AG09309 (cell line): ENCODE measurements around the gene CPVL.
A peak's percentile ranks its signal among the peaks of the same experiment; 100 is the strongest.

ENCODE experiments used
- DNase-seq: peaks from one replicate; pipeline ENCODE4 v3.0.0-alpha.2; 2010; ENCODE audit warnings: low read depth
- H3K4me3 ChIP-seq: 2 replicates; pipeline ENCODE4 v1.5.1; 2011; ENCODE audit warnings: mild to moderate bottlenecking, low read depth, low read length, moderate library complexity; ENCODE audit not compliant: control insufficient read depth
- TF ChIP-seq, protein P1 (sequence below): IDR thresholded peaks from 2 replicates; pipeline ENCODE4 v1.5.1; 2011; ENCODE audit warnings: mild to moderate bottlenecking, low read depth, low read length, inconsistent platforms; ENCODE audit not compliant: insufficient read depth, control insufficient read depth; ENCODE audit errors: missing control alignments

CPVL gene

DNA sequence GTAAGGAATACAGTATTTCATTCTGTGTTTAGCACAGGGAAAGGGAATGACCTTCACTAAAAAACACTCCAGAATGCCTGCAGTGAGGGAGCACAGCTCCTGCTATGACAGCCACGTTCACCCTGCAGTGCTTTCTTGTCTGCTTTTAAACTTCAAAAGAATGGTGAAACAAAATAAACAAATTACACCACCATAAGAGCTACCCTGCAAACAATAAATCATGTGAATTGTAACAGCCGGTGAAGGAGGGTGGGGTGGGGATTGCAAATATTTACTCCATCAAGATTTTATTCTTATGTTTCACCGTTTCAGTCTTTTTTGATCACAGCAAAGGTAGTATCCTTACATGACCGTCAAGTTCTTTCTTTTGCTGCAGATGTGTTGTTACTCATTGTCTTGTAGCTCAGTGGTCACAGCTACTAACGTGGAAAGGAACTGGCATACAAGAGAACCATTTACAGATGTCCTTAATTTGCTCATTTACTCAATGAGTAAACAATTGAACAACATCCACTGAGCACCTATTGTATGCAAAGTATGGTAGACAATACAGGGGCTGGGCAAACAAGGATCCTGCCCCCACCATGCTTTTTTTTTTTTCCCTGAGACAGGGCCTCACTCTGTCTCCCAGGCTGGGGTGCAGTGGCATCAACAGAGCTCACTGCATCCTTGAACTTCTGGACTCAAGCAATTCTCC lies 44.2 kb upstream of the CPVL start:
- H3K4me3 ChIP-seq = no peak overlapping the region
- TF ChIP-seq, protein P1, sequence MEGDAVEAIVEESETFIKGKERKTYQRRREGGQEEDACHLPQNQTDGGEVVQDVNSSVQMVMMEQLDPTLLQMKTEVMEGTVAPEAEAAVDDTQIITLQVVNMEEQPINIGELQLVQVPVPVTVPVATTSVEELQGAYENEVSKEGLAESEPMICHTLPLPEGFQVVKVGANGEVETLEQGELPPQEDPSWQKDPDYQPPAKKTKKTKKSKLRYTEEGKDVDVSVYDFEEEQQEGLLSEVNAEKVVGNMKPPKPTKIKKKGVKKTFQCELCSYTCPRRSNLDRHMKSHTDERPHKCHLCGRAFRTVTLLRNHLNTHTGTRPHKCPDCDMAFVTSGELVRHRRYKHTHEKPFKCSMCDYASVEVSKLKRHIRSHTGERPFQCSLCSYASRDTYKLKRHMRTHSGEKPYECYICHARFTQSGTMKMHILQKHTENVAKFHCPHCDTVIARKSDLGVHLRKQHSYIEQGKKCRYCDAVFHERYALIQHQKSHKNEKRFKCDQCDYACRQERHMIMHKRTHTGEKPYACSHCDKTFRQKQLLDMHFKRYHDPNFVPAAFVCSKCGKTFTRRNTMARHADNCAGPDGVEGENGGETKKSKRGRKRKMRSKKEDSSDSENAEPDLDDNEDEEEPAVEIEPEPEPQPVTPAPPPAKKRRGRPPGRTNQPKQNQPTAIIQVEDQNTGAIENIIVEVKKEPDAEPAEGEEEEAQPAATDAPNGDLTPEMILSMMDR = no peak
- DNase-seq = no peak

- no peak overlapping the region for H3K4me3 ChIP-seq
- DNase-seq = no peak
- TF ChIP-seq, protein P1 = peak; percentile 81
Observed at GRCh38 chr7:29189743-29190201, 43.4 kb upstream of the CPVL start.

DNA sequence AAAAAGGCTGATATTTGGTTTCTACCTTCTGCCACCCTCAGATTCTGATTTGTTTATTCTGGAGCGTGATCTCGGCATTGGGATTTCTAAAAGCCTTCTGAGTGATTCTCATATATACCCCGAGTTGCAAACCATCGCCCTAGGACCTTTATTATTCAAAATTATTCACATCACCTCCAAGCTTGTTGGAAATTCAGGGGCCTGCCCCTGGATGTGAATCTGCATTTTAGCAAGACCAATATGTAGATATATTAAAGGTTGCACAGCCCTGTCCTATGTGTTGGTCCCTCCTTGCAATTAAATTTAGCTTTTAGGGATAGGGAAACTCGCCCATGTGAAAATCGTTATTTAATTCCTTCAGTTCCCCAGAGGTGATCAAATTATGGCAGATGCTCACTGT lies 39.3 kb upstream of the CPVL start:
- TF ChIP-seq, protein P1 = no peak
- H3K4me3 ChIP-seq = no peak overlapping the region
- no peak for DNase-seq

DNA sequence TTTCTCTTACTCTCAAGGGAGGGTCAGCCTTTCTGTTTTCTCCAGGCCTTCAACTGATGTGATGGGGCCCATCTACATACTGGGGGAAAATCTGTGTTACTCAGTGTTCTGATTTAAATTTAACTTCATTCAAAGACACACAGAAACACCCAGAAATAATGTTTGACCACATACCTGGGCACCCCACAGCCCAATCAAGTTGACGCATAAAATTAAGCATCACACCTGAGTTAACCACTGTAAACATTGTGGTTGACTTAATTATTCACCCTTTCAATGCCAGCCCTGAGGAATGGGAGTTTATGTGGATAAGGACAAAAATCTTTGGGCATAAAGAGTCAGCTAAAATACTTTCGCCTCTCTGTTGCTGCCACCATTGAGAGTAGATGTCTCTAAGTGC lies 38.3 kb upstream of the CPVL start:
- no peak overlapping the region for H3K4me3 ChIP-seq
- TF ChIP-seq, protein P1 = no peak
- no peak for DNase-seq

DNA sequence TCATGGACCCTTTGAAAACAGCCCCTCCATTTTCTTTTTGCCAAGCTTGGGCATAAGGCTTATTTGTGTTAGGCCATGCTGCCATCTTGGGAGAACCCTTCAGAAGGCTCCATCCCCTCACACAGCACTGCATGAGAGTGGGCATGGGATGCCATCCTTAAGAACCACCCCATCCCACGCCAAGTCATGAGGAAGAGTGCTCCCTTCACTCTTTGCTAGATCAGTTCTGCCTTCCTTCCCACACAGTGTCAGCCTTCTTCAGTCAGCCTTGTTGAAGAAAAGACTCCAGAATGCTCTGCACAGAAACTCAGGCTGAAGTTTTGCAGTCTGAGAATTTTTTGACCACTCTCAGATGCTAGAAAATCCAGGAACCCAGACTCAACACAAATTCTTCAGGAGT lies 32.8 kb upstream of the CPVL start:
- no peak overlapping the region for H3K4me3 ChIP-seq
- no peak for DNase-seq
- TF ChIP-seq, protein P1 = no peak

GRCh38 chr7:29177963-29178600 lies 31.7 kb upstream of the CPVL start:
- DNase-seq = no peak
- TF ChIP-seq, protein P1 = no peak
- H3K4me3 ChIP-seq = no peak overlapping the region
